OCI-LY1 (cell line): ENCODE results near the gene ZNF106.

Experiments used
- EZH2 ChIP-seq: fragments of 200-600 bp; sonication (generic), shearing (Covaris generic); IDR thresholded peaks from 2 replicates; pipeline ENCODE4 v1.8.0; 2017; ENCODE audit warnings: borderline replicate concordance, mixed run types, mild to moderate bottlenecking, antibody characterized with exemption, low read length, moderate library complexity, mixed read lengths
- TF ChIP-seq, protein P1 (sequence below): fragments of 200-600 bp; sonication (generic), shearing (Covaris generic); IDR thresholded peaks from 2 replicates; pipeline ENCODE4 v1.5.1; 2017; ENCODE audit warnings: mild to moderate bottlenecking, antibody characterized with exemption, low read length, moderate library complexity, mixed read lengths

DNA sequence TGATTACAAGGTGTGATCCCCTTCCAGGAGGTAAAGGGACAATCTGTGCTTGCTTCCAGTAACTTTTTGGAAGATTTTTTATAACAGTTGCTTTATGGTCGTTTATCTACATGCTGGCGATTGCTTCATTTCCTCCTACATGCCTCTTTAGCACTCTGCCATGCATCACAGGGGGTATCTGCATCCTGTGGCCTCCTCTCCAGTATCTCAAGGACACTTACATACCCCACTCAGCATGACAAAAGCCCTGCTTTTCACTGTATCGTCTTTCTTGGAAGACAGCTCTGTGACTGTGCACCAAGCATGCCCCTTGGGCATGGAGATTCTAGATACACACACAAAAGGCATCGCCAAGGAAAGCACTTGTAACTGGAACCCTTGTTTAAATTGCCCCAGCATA lies 106.3 kb downstream of the ZNF106 start:
- TF ChIP-seq, protein P1, sequence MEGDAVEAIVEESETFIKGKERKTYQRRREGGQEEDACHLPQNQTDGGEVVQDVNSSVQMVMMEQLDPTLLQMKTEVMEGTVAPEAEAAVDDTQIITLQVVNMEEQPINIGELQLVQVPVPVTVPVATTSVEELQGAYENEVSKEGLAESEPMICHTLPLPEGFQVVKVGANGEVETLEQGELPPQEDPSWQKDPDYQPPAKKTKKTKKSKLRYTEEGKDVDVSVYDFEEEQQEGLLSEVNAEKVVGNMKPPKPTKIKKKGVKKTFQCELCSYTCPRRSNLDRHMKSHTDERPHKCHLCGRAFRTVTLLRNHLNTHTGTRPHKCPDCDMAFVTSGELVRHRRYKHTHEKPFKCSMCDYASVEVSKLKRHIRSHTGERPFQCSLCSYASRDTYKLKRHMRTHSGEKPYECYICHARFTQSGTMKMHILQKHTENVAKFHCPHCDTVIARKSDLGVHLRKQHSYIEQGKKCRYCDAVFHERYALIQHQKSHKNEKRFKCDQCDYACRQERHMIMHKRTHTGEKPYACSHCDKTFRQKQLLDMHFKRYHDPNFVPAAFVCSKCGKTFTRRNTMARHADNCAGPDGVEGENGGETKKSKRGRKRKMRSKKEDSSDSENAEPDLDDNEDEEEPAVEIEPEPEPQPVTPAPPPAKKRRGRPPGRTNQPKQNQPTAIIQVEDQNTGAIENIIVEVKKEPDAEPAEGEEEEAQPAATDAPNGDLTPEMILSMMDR, result no peak
- no peak for TF ChIP-seq EZH2
